HCT116 (cell line): ENCODE measurements around the gene TBPL1. TPM values are rescaled to one million over a fixed set of nuclear protein-coding genes. Genes with fewer than 3 reads are reported as not detected.

ENCODE experiments used
- ATAC-seq: fragments of 200-7000 bp; cut with Tn5 transposase; 2 replicates; pipeline ENCODE4 v1.9.1; 2020; ENCODE audit warnings: mild to moderate bottlenecking, moderate library complexity
- BruUV-seq: library from RNA; stranded (reverse); fragments of 400-500 nt; replicated peaks from 2 replicates; lab custom pipeline; 2021; lab: Mats Ljungman, UMichigan
- CTCF ChIA-PET: fragments of 300-600 bp; sonication (Branson Sonifier 250); formaldehyde crosslinking; loops from one replicate; lab custom pipeline; 2021; ENCODE audit warnings: antibody characterized with exemption; lab: Charles Lee
- POLR2A ChIA-PET: fragments of 300-600, 350-600 bp; sonication (Branson Sonifier 250); formaldehyde crosslinking; loops from one replicate; lab custom pipeline; 2021; ENCODE audit warnings: antibody characterized with exemption; lab: Charles Lee
- RAD21 ChIA-PET, 2 experiments: fragments of 300-600 bp; sonication (Branson Sonifier 250); formaldehyde crosslinking; loops; one replicate each; lab custom pipeline; 2023; ENCODE audit warnings: low total read pairs in 2 of 2; ENCODE audit not compliant: uncharacterized antibody in 2 of 2, unreplicated experiment in 2 of 2, low non-redundant PET in 1 of 2; lab: Charles Lee
- DNase-seq: peaks from one replicate; pipeline ENCODE4 v3.0.0-alpha.2; 2010; ENCODE audit warnings: low read depth, low spot score
- H2AFZ ChIP-seq: fragments of 200-600 bp; shearing (Covaris generic), sonication (generic); 2 replicates; pipeline ENCODE4 v1.6.1; 2017; ENCODE audit warnings: low read depth, mixed run types, mixed read lengths, antibody characterized with exemption, low read length; ENCODE audit not compliant: poor library complexity, severe bottlenecking
- H3K27ac ChIP-seq: 2 replicates; pipeline ENCODE4 v1.5.1; 2012; ENCODE audit warnings: low read depth, low read length
- H3K27me3 ChIP-seq: fragments of 200-600 bp; sonication (generic); 2 replicates; pipeline ENCODE4 v1.6.1; 2016; ENCODE audit warnings: mixed run types, low read length, mixed read lengths; ENCODE audit not compliant: insufficient read depth
- H3K36me3 ChIP-seq, 2 experiments: fragments of 200-500 bp in 1 of 2; fragments of 200-600 bp in 1 of 2; sonication (Bioruptor generic) in 1 of 2; sonication (generic) in 1 of 2; 2 replicates each; pipeline versions ENCODE4 v1.5.1 to v1.6.1; 2014 to 2016; ENCODE audit warnings: low read length in 2 of 2, inconsistent platforms in 1 of 2, mixed read lengths in 1 of 2, mixed run types in 1 of 2; ENCODE audit not compliant: insufficient read depth in 2 of 2, control insufficient read depth in 1 of 2
- H3K4me1 ChIP-seq, 2 experiments: fragments of 200-600 bp in 1 of 2; sonication (generic) in 1 of 2; 2 replicates each; pipeline versions ENCODE4 v1.5.1 to v1.6.1; 2012 to 2017; ENCODE audit warnings: low read length in 2 of 2, inconsistent platforms in 1 of 2, mild to moderate bottlenecking in 1 of 2, mixed read lengths in 1 of 2, mixed run types in 1 of 2, moderate library complexity in 1 of 2; ENCODE audit not compliant: insufficient read depth in 2 of 2, control insufficient read depth in 1 of 2
- H3K4me2 ChIP-seq: fragments of 200-600 bp; sonication (generic); 2 replicates; pipeline ENCODE4 v1.6.1; 2017; ENCODE audit warnings: mixed run types, low read length, mixed read lengths
- H3K4me3 ChIP-seq, 2 experiments: fragments of 200-600 bp in 1 of 2; sonication (generic) in 1 of 2; replicated peaks in 1 of 2; 2 replicates each; pipeline ENCODE4 v1.5.1; 2011 to 2016; ENCODE audit warnings: low read length in 2 of 2, control low read depth in 1 of 2, low read depth in 1 of 2, mild to moderate bottlenecking in 1 of 2, mixed read lengths in 1 of 2, mixed run types in 1 of 2
- H3K79me2 ChIP-seq: fragments of 200-600 bp; sonication (generic); 2 replicates; pipeline ENCODE4 v1.6.1; 2017; ENCODE audit warnings: mild to moderate bottlenecking, mixed run types, low read length, moderate library complexity, mixed read lengths; ENCODE audit not compliant: insufficient read depth
- H3K9ac ChIP-seq: fragments of 200-600 bp; sonication (generic); 2 replicates; pipeline ENCODE4 v1.6.1; 2016; ENCODE audit warnings: low read length, mixed read lengths
- H3K9me2 ChIP-seq: fragments of 200-600 bp; sonication (generic), shearing (Covaris generic); 2 replicates; pipeline ENCODE4 v1.6.1; 2017; ENCODE audit warnings: mixed run types, mild to moderate bottlenecking, moderate library complexity; ENCODE audit not compliant: insufficient read depth
- H3K9me3 ChIP-seq, 2 experiments: fragments of 200-500 bp in 1 of 2; fragments of 200-600 bp in 1 of 2; sonication (Bioruptor generic) in 1 of 2; sonication (generic) in 1 of 2; 2 replicates each; pipeline ENCODE4 v1.6.1; 2014 to 2017; ENCODE audit warnings: low read length in 2 of 2, mixed read lengths in 2 of 2, inconsistent platforms in 1 of 2, low read depth in 1 of 2, mild to moderate bottlenecking in 1 of 2, mixed run types in 1 of 2, moderate library complexity in 1 of 2; ENCODE audit not compliant: control insufficient read depth in 1 of 2, insufficient read depth in 1 of 2
- H4K20me1 ChIP-seq: fragments of 200-600 bp; sonication (generic), shearing (Covaris generic); 2 replicates; pipeline ENCODE4 v1.6.1; 2017; ENCODE audit warnings: mixed run types, mild to moderate bottlenecking, moderate library complexity; ENCODE audit not compliant: insufficient read depth
- POLR2A ChIP-seq: IDR thresholded peaks from 2 replicates; pipeline ENCODE4 v1.7.0; 2011; ENCODE audit warnings: borderline replicate concordance; ENCODE audit not compliant: insufficient read depth, insufficient read length; ENCODE audit errors: extremely low read depth
- SRF ChIP-seq: IDR thresholded peaks from 2 replicates; pipeline ENCODE4 v1.6.1; 2012; ENCODE audit warnings: low read depth
- YY1 ChIP-seq: IDR thresholded peaks from 2 replicates; pipeline ENCODE4 v1.6.1; 2011; ENCODE audit warnings: low read length, low read depth, moderate library complexity, mild to moderate bottlenecking; ENCODE audit not compliant: insufficient replicate concordance; ENCODE audit errors: extremely low read depth
- ZFX ChIP-seq: fragments of 450-650 bp; IDR thresholded peaks from 2 replicates; pipeline ENCODE4 v1.6.1; 2017
- intact Hi-C: fragments of 100-400 bp; cut with micrococcal nuclease; formaldehyde crosslinking; loops from 2 replicates; pipeline ENCODE4 v1.10.0; 2022
- total RNA-seq: library from RNA; stranded (reverse); gene quantifications from one replicate; pipeline ENCODE4 v1.2.1, GENCODE V29; 2021; ENCODE audit not compliant: unreplicated experiment
- TF ChIP-seq, protein P1 (sequence below): IDR thresholded peaks from 2 replicates; pipeline ENCODE4 v1.6.1; 2011; ENCODE audit warnings: mild to moderate bottlenecking, low read length, moderate library complexity; ENCODE audit not compliant: insufficient replicate concordance; ENCODE audit errors: extremely low read depth
- TF ChIP-seq, protein P2 (sequence below), 3 experiments: fragments of 200-600 bp in 1 of 3; sonication (generic) in 1 of 3; IDR thresholded peaks in 2 of 3; conservative IDR thresholded peaks in 1 of 3; 2 replicates each; pipeline ENCODE4 v1.5.1; 2012 to 2017; ENCODE audit warnings: low read depth in 2 of 3, low read length in 2 of 3, antibody characterized with exemption in 1 of 3, borderline replicate concordance in 1 of 3, control low read depth in 1 of 3, mild to moderate bottlenecking in 1 of 3, mixed read lengths in 1 of 3, mixed run types in 1 of 3, moderate library complexity in 1 of 3; ENCODE audit not compliant: insufficient read depth in 1 of 3
- TF ChIP-seq, protein P3 (sequence below): IDR thresholded peaks from 2 replicates; pipeline ENCODE4 v1.6.1; 2012

Gene TBPL1
- total RNA-seq, 1 experiment from 2014 or later, result 34.9 TPM

DNA sequence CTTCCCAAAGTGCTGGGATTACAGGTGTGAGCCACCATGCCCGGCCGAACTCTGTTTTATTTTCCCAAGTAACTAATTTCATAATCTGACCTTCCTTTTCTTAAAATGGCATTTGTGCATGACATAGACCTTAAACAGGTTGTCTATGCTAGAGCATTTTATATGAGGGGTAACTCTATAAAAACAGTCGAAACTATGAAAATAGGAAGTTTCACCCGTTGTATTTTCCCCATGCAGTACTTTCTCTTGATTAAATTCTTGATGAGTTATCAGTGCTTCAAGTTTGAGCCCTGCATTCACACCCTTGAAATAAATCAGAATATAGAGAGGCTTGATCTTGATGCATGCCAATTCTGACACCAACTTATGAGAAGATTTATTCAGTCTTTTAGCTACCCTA is 11.7 kb downstream of the TBPL1 start:
- peaks cover 11 to 20% of the 10 kb centered on the region in 2 experiments for H3K4me1 ChIP-seq
- ChIA-PET CTCF (interaction anchor here (0.5 to 1.8 kb wide), 2 partner anchors 24 to 132 kb away, joined by 3 to 4 read pairs; no protein-coding TSS in a partner anchor), RAD21 (no interaction called here), POLR2A (no interaction called here)
- H3K27me3 ChIP-seq, result no peaks in the 10 kb centered on the region
- no peak overlapping the region for H2AFZ ChIP-seq
- intact Hi-C loops, result no loop called here
- DNase-seq (no peak), ATAC-seq (no peak)
- H3K9me3 ChIP-seq, result no peaks in the 10 kb centered on the region
- H3K4me3 ChIP-seq, result no peak overlapping the region
- H3K36me3 ChIP-seq, result no peaks in the 10 kb centered on the region
- no peak overlapping the region for H3K4me2 ChIP-seq
- H3K9me2 ChIP-seq, result no peaks in the 10 kb centered on the region
- H3K9ac ChIP-seq, result no peak overlapping the region
- H3K27ac ChIP-seq, result no peak overlapping the region
- H3K79me2 ChIP-seq, result peaks cover 90% of the 10 kb centered on the region
- no peaks in the 10 kb centered on the region; the same call in 1 of the 2 replicates for H4K20me1 ChIP-seq
- BruUV-seq, result no TSS peak
- TF ChIP-seq YY1 (no peak), SRF (no peak), ZFX (no peak), POLR2A (no peak)
- TF ChIP-seq, protein P1, sequence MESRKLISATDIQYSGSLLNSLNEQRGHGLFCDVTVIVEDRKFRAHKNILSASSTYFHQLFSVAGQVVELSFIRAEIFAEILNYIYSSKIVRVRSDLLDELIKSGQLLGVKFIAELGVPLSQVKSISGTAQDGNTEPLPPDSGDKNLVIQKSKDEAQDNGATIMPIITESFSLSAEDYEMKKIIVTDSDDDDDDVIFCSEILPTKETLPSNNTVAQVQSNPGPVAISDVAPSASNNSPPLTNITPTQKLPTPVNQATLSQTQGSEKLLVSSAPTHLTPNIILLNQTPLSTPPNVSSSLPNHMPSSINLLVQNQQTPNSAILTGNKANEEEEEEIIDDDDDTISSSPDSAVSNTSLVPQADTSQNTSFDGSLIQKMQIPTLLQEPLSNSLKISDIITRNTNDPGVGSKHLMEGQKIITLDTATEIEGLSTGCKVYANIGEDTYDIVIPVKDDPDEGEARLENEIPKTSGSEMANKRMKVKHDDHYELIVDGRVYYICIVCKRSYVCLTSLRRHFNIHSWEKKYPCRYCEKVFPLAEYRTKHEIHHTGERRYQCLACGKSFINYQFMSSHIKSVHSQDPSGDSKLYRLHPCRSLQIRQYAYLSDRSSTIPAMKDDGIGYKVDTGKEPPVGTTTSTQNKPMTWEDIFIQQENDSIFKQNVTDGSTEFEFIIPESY, result no peak
- TF ChIP-seq, protein P2, sequence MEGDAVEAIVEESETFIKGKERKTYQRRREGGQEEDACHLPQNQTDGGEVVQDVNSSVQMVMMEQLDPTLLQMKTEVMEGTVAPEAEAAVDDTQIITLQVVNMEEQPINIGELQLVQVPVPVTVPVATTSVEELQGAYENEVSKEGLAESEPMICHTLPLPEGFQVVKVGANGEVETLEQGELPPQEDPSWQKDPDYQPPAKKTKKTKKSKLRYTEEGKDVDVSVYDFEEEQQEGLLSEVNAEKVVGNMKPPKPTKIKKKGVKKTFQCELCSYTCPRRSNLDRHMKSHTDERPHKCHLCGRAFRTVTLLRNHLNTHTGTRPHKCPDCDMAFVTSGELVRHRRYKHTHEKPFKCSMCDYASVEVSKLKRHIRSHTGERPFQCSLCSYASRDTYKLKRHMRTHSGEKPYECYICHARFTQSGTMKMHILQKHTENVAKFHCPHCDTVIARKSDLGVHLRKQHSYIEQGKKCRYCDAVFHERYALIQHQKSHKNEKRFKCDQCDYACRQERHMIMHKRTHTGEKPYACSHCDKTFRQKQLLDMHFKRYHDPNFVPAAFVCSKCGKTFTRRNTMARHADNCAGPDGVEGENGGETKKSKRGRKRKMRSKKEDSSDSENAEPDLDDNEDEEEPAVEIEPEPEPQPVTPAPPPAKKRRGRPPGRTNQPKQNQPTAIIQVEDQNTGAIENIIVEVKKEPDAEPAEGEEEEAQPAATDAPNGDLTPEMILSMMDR (IDR thresholded peaks at IDR 0.05 in 2 of 3, conservative IDR thresholded peaks at IDR 0.05 in 1 of 3; ENCODE audit: borderline replicate concordance in 1 of 3, insufficient read depth in 1 of 3, low read depth in 2 of 3, low read length in 2 of 3), result no peak
- TF ChIP-seq, protein P3, sequence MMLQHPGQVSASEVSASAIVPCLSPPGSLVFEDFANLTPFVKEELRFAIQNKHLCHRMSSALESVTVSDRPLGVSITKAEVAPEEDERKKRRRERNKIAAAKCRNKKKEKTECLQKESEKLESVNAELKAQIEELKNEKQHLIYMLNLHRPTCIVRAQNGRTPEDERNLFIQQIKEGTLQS, result no peak
